HG02588 (cell line): ENCODE measurements around the gene KREMEN2.
"Not testable (repeated sequence)": the region's sequence is repeated elsewhere in the genome, so short reads cannot be mapped to it uniquely, and the experiment has no call there.

ENCODE experiments used
- ATAC-seq: cut with Tn5 transposase; IDR thresholded peaks from one replicate; pipeline ENCODE4 v1.9.1; 2021; ENCODE audit warnings: mild to moderate bottlenecking, moderate library complexity; ENCODE audit not compliant: unreplicated experiment

KREMEN2 gene

GRCh38 chr16:2963723-2964474 lies at the start of gene KREMEN2:
KREMEN2 (plus strand) TSS chr16:2964275; CDS start chr16:2964521, 246 bp downstream.
- ATAC-seq = no peak

GRCh38 chr16:2915196-2915929 lies 48.7 kb upstream of the KREMEN2 start:
- ATAC-seq = no peak

GRCh38 chr16:2919511-2920255 lies 44.4 kb upstream of the KREMEN2 start:
- ATAC-seq = no peak

- ATAC-seq = no peak
Measured at GRCh38 chr16:2923481-2923880, 40.6 kb upstream of the KREMEN2 start.

- ATAC-seq = no peak
Measured at GRCh38 chr16:2924901-2925755, 38.9 kb upstream of the KREMEN2 start.

GRCh38 chr16:2925951-2926649 lies 38.0 kb upstream of the KREMEN2 start:
- ATAC-seq = no peak

GRCh38 chr16:2926650-2926999 lies 37.5 kb upstream of the KREMEN2 start:
- ATAC-seq = no peak

- ATAC-seq = no peak
Measured at GRCh38 chr16:2927010-2927646, 36.9 kb upstream of the KREMEN2 start.

- not testable (repeated sequence) for ATAC-seq
Measured at GRCh38 chr16:2928151-2928550, 35.9 kb upstream of the KREMEN2 start.

- ATAC-seq = no peak
Measured at GRCh38 chr16:2928796-2929195, 35.3 kb upstream of the KREMEN2 start.

GRCh38 chr16:2929693-2930092 lies 34.4 kb upstream of the KREMEN2 start:
- ATAC-seq = no peak

- no peak for ATAC-seq
Measured at GRCh38 chr16:2930236-2930635, 33.8 kb upstream of the KREMEN2 start.

- ATAC-seq = not testable (repeated sequence)
Measured at GRCh38 chr16:2931231-2931914, 32.7 kb upstream of the KREMEN2 start.

GRCh38 chr16:2933136-2933535 lies 30.9 kb upstream of the KREMEN2 start:
- ATAC-seq = no peak

GRCh38 chr16:2933701-2934100 lies 30.4 kb upstream of the KREMEN2 start:
- no peak for ATAC-seq

GRCh38 chr16:2934450-2934849 lies 29.6 kb upstream of the KREMEN2 start:
- ATAC-seq = no peak

- ATAC-seq = no peak
Measured at GRCh38 chr16:2936436-2937011, 27.6 kb upstream of the KREMEN2 start.

GRCh38 chr16:2937170-2937569 lies 26.9 kb upstream of the KREMEN2 start:
- ATAC-seq = no peak

GRCh38 chr16:2938206-2938605 lies 25.9 kb upstream of the KREMEN2 start:
- no peak for ATAC-seq
